Fibroblast of skin of right biceps (primary cell): ENCODE measurements around the gene CEP63.
"Not testable (repeated sequence)": the region's sequence is repeated elsewhere in the genome, so short reads cannot be mapped to it uniquely, and the experiment has no call there.

Experiments
- DNase-seq: peaks from one replicate; pipeline ENCODE4 v3.0.0-alpha.2; 2013

Gene CEP63

GRCh38 chr3:134522541-134522940 is 36.7 kb downstream of the CEP63 start:
- no peak for DNase-seq

DNA sequence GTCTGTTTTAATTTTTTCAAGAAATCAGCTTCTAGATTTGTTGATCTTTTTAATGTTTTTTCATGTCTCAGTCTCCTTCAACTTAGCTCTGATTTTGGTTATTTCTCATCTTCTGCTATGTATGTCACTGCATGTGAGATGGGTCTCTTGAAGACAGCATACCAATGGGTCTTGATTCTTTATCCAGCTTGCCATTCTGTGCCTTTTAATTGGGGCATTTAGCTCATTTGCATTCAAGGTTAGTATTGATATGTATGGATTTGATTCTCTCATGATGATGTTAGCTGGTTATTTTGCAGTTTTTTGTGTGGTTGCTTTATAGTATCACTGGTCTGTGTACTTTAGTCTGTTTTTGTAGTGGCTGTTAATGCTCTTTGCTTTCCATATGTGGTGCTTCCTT is 39.4 kb downstream of the CEP63 start:
- no peak for DNase-seq

GRCh38 chr3:134526319-134526718 is 40.5 kb downstream of the CEP63 start:
- no peak for DNase-seq

GRCh38 chr3:134527037-134527436 is 41.2 kb downstream of the CEP63 start:
- no peak for DNase-seq

GRCh38 chr3:134527538-134528186 is 41.8 kb downstream of the CEP63 start:
- no peak for DNase-seq

- no peak for DNase-seq
Measured at GRCh38 chr3:134533493-134533892, 47.6 kb downstream of the CEP63 start.

GRCh38 chr3:134535186-134535970 is 49.5 kb downstream of the CEP63 start:
- DNase-seq, result no peak

DNA sequence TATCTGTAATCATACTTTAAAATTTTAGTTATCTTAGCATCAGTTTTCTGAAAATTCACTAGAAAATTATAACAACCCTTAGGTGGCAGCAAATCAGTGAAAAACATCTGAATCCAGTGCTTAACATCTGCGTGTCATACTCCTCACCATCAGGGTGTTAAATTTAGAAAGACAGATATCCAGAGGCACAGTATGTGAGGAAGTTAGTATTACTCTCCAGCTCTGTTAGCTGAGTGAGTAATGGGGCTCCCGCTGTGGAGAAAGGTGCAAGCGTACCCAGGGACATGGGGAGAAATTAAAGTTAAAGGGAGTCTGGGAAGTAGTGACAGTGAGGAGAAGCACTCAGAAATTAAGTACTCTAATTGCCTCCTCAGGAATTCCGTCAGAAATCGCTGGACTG is 50.9 kb downstream of the CEP63 start:
- DNase-seq, result no peak

GRCh38 chr3:134542287-134542958 is 56.6 kb downstream of the CEP63 start:
- no peak for DNase-seq

DNA sequence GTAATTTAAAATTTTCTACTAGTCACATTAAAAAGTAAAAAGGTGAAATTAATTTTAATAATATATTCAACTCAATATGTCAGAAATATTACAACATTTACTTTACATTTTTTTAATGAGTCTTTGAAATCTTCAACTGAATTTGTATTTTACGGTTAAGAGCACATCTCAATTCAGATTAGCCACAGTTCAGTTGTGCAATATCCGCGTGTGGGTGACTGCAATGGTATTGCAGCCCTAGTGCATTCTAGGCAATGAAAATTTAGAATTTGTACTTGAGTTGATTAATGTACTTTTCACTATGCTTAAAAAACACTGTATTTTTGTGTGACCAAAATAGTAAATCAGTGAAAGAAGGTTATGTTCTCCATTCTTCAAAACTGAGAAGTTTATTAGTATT is 57.3 kb downstream of the CEP63 start:
- no peak for DNase-seq

GRCh38 chr3:134544316-134544715 is 58.5 kb downstream of the CEP63 start:
- DNase-seq, result no peak

- not testable (repeated sequence) for DNase-seq
Measured at GRCh38 chr3:134544783-134545182, 58.9 kb downstream of the CEP63 start.

DNA sequence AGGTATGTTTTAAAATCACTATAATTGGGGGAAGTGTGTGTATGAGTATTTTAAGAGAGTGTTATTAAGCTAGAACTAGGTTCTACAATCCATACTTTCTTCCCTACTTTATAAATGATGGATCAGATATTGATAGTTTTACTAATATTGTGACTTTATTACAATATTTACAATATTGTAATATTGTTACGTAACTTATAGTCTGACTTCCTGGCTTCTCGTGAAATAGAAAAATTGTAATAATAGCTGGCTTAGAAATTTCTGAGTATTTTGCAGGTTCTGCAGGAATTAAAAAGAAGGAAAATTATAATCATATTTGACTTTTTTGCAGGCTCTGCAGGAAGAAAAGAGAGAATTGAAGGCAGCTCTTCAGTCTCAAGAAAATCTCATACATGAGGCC is 60.0 kb downstream of the CEP63 start:
- no peak for DNase-seq

DNA sequence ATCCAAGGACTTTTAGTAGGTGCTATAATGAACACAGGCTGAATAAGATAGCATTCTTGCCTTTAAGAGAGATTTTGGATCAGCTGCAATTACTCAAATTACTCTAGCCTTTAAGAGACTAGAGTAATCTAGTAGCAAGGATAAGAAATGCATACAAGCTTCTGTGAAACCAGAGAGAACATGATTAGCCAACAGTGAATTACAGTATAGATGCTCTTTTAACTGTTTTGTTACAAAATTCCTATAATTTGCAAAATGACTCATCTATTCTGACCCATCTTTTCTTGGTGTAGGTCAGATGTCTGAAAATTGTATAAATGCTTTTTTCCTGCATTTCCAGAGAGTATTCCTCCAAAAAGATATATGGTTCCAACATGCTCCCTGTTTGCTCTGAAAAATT is 66.9 kb downstream of the CEP63 start:
- peak; percentile 4 for DNase-seq

- no peak for DNase-seq
Measured at GRCh38 chr3:134559591-134559990, 73.7 kb downstream of the CEP63 start.

DNA sequence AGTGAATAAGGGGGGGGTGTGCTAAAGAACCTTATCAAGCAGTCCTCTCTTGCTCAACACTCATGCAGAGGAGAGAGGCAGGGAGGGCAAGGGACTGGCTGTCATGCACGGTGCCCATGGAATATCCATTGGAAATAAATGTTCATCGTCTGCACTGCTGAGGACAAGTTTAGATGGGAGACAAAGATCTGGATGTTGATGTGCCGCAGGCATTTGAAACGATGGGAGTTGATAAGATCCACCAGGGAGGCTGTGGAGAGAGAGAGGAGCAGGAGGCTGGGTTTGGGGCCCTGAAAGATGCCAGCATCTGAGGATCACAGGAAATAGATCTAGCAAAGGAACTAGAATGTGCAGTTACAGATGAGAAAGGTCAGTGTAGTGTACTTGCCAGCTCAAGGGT is 76.2 kb downstream of the CEP63 start:
- DNase-seq, result no peak

DNA sequence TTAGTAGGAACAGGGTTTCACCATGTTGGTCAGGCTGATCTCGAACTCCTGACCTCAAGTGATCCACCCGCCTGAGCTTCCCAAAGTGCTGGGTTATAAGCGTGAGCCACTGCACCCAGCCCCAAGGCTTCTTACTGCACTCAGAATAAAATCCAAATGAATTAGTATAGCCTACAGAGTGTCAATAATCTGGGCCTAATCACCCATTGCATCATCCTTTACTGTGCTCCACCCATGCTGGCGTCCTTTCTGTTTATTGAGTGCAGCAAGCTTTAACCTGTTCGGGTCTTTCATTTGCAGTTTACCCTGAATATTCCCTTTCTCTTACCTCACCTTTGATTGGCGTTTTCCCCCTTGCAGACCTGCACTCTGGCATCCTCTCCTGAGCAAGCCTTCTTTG is 77.7 kb downstream of the CEP63 start:
- no peak for DNase-seq

DNA sequence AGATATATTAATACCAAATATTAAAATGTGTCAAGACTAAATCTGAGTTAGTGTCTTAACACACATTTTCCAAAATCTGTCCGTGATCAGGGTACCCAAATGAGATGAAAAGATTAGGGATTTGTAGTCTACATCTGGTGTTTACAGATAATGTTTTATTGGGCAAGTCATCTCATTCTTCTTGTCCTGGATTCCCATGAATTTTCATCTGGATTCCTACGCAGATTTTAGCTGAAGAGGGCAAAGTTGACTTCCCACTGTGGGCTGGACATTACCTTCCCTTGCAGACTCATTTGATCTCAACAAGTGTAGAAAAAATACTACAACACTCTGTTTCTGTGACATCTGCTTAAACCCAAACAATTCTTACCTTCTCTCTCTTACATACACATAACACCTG is 79.1 kb downstream of the CEP63 start:
- no peak for DNase-seq

DNA sequence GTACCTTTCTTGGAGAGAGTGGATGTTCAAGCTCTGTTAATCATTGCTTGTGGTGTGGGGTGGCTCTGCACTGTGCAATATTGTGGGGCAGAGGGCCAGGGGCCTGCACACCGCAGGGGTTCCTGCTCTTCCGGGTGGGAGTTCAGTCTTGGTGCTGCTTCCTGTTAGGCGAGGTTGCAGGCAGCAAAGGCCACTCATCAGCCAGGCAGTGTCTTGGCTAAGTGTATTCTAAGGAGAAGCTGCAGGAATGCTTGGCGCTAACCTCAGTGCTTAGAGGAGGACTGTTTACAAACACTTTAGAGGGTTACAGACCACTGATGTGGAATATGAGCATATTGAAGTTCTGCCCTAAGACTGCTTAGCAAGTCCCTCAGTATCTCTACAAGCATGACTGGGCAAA is 81.7 kb downstream of the CEP63 start:
- no peak for DNase-seq

DNA sequence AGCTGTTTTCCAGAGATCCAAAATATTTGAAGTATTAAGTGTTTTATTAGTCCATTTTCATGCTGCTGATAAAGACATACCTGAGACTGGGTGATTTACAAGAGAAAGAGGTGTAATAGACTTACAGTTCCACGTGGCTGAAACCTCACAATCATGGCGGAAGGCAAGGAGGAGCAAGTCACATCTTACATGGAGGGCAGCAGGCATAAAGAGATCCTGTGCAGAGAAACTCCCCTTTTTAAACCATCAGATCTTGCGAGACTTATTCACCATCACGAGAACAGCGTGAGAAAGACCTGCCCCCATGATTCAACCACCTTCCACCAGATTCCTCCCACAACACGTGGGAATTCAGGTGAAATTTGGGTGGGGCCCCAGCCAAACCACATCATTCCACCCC is 82.9 kb downstream of the CEP63 start:
- DNase-seq, result no peak

- not testable (repeated sequence) for DNase-seq
Measured at GRCh38 chr3:134569899-134570298, 84.0 kb downstream of the CEP63 start.

GRCh38 chr3:134576426-134576825 is 90.6 kb downstream of the CEP63 start:
- DNase-seq, result no peak

GRCh38 chr3:134576831-134577230 is 91.0 kb downstream of the CEP63 start:
- DNase-seq, result no peak

GRCh38 chr3:134579141-134579665 is 93.3 kb downstream of the CEP63 start:
- no peak for DNase-seq
